ENCODE measurements around the gene MAB21L1.

The MAB21L1 gene

DNA sequence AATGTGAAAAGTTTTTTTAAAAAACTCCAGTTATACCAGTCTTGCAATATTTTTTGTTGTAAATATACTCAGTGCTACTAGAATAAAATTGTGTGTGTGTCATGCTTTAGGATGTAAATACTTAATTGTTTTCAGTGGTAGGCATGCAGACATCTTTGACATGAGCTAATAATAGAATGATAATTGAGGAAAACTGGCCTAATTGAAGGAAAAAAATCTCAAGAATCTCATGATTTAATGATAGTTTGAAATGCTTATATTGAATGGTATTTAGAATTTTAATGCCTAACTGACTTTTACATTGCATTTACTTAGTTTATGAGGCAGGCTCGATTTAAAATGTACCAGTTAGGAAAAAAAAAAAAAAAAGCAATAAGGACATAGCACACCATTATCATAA is 3.2 kb upstream of the MAB21L1 start:
- DNase-seq (ENCODE audit: low read depth), result no peak

DNA sequence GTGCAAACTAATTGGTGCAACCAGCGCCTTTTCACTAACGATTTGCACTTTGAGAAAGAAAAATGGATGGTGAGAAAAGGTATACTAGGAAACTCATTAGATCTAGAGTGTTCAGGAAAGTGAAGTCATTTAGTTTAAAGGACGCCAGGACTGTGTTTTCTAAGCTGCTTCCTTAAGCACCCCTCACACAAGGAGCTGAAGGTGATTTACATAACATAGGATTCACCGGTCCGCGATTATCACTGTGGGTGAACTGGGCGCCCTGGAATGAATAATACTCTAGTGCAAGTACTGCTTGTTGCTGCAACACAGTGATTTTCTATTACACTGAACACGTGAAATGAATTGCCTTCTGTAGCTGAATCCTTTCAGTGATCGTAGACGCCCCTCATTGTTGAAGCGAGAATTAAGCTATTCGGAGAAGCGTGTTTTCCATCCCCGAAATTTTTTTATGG is 2.6 kb upstream of the MAB21L1 start:
- DNase-seq (ENCODE audit: low read depth), result no peak

DNA sequence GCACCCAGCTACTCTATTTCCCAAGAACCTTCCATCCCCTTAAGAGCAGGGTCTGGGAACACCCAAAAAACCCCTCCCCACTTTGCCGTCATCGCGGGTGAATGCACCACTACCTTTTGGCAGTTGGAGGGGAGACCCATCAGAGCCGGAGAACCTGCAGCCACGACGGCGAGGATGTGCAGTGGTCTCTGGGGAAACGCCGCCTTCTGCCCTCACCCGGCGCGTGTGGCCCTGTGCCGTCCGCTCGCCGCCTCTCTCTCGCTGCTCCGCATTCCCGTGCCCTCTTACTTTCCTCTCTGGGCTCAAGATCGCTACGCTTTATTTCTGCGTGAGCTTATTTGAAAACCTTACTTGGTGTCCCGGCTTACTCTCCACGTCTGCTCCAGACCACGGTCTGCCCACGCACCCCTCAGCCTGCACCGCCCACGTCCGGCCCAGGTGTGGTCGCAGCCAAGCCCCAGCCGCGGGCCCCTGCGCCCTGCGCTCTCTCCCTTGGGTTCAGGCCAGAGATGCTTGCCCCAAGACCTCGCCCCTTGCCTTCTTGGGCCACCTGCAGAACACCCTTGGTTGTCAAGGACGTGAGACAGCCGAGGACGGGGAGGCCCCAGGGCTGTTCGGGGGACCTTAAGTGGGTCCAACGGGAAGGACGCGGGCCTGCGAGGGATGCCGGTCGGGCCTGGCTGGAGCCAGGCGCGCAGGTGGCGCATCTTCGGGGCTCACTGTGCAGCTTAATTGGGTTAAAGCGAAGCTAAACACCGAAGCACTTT is 2.0 kb upstream of the MAB21L1 start:
- no peak for DNase-seq (ENCODE audit: low read depth)

DNA sequence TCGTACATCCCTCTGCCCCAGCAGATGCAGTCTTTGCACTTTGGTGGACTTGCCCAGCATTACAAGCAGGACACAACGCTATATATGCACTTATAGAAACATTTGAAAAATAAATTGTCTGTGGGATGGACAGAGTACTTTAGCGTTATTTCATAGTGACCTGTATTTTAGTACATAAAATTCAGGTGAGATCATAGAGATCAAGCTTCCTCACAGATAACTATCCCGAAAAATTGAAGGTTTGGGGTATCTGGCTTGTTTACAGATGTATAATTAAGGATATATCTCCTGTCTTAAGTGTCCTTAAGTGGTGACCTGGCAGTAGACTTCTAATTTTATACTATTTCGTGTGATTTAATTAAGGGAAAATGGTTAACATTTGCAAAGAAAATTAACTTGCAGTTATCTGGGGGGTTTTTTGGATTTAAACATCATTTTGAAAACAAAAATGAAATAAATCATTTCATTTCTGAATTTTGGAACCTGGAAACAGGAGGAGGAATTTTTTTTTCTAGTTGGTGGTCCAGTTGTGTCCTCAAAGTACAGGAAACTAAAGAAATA is 977 bp upstream of the MAB21L1 start:
- DNase-seq (ENCODE audit: low read depth), result no peak

DNA sequence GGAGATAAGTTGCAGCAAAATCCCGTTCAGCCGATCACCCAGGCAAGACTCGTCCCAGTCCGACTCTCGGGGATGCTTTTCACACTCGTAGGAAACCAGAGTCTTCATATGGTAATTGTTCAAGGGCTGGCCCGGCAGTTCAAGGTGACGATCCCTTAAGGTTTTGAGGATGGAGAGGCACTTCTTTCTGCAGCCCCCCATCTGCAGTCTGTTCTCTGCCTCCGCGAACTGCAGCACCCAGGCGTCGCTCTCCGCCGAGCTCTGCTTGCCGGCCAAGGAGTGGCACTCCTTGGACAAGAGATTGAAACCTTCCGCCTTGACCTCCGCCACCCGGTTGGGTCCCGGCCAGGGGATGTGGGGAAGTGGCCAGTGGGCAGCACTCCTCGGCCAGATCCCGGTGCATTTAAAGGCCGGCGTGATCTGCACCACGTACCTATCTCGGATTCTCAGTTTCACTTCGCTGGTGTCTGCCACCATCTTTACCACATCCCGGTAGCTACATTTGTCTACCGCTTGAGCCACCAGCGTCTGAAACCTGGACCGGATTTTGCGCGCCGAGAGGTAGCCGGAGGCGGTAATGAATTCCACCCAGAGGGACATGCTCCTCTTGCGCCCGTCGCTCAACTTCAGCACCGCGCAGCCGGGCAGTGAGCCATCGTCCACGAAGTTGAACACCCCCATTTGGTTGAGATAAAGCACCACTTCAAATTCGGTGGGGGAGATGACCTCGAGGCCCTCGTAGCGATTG is 1.1 kb downstream of the MAB21L1 start:
- no peak for DNase-seq (ENCODE audit: low read depth)

DNA sequence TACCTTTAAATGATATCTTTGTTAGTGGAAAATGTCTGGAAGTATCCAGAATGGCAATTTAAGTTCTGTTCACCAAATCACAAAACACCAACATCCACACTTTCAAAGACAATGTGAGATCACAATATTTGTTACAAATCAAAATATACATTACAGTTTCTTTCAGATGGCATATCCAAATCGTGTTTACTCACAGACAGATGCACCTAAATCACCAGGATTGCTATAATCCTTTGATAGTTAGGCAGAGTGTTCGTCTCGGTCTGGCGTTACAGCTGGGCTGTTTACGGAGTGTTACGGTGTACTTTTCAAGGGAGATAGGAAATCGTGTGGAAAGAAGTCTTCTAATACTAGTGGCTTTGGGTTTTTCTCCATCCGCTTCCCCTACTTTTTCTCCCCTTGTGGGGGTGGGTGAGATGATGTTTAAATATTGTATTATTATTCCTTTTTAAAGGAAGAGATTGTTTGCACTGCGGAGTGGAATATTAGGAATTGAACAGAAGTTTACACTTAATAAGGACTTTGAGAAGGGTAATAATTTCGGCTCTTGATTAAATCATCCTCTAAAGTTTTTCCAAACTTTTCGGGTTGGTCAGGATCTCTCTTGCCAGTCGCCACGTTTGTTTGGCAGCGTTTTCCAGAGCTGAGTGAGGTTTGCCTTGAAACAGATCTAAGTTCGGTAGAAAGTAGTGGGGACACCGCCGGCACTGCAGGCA is 1.8 kb downstream of the MAB21L1 start:
- no peak for DNase-seq (ENCODE audit: low read depth)

DNA sequence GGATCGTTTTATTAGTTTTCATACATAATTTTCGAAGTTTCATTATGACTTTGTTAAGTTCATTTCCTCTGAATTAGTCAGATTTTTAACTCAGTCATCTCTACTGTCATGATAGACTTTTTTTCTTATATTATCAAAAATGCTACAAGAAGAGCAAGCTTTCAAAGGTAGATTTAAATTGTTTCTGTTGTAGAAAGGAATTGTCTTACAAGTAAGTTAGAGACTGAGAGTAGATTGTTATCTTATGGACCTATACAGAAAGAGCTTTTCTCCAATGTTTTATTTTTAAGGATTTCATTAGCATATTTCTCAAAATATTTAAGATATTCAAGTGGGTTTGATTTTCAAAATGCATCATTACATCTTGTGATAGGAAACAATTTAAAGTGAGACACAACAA is 2.7 kb downstream of the MAB21L1 start:
- DNase-seq (ENCODE audit: low read depth), result no peak

DNA sequence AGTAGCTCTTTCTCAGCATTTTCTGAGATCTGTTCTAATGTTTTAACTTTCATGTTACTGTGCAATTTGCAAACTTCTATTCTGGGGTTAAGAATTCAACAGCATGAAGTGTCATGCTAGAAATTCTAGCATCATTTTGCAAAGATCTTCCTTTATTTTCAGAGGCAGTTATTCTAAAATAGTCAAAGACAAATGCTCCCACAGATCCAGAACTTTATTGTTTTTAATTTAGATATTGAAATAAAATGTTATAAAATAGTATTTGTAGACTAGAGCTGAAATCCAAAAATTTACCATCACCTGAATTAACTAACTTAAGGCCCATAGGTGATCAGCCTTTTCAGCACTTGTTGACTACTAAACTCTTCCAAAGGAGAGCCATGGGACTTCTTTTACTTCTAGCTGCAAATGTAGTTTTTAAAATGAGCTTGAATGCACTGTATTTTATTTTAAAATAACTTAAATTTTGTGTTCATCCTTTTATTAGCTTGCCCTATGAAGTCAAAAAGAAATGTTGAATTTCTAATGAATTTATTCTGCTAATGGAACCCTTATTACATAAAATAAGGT is 3.2 kb downstream of the MAB21L1 start:
- DNase-seq (ENCODE audit: low read depth), result no peak

DNA sequence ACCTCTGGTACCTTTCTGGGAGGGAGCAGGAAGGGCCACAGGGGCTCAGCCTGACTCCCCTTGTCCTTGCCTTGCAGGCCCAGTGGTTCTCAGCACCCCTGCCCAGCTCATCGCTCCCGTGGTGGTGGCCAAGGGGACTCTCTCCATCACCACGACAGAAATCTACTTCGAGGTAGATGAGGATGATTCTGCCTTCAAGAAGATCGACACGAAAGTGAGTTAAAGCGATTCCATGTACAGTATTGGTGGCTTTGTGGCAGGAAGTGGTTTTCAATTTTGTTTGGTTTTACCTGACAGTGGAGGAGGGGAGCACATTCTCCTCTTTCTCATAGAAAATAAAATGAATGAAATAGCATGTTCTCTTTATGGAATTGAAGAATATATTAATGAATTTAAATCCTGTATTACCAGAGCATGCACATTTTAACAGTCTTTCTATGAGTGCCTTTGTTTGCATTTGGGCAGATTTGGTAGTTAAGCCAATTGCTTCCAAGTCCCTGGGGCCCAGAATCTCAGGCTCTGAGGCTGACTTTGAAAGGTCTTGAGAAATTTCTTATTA is 4.1 kb downstream of the MAB21L1 start:
- DNase-seq (ENCODE audit: low read depth), result no peak

DNA sequence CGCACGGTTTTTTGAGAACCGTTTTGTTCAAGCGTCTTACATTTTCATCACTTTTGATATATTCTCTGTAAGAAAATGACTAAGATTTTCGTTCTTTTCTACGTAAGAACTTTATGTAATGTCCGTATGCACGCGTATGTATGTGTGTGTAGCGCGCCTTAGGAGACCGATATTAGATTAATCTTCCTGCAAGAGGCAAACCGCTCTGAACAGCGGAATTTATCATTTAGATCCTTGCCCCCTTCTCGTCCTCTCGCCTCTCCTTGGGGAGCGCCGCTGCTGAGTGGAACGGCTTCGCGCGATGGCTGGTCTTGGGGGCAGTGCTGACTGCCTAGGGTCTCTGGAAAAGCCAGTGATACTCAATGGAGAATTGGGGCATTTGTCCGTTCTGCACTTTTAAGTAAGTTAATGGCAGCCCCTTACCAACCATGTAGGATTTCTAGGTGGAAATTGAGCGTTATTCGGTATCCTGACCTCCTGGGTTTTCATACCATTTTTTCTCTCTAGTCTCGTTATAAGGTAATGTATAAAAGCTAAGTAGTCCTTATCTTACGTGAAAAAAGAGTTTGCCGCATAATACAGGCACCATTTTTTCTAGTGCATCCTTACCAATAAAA is 4.7 kb downstream of the MAB21L1 start:
- DNase-seq (ENCODE audit: low read depth), result no peak

DNA sequence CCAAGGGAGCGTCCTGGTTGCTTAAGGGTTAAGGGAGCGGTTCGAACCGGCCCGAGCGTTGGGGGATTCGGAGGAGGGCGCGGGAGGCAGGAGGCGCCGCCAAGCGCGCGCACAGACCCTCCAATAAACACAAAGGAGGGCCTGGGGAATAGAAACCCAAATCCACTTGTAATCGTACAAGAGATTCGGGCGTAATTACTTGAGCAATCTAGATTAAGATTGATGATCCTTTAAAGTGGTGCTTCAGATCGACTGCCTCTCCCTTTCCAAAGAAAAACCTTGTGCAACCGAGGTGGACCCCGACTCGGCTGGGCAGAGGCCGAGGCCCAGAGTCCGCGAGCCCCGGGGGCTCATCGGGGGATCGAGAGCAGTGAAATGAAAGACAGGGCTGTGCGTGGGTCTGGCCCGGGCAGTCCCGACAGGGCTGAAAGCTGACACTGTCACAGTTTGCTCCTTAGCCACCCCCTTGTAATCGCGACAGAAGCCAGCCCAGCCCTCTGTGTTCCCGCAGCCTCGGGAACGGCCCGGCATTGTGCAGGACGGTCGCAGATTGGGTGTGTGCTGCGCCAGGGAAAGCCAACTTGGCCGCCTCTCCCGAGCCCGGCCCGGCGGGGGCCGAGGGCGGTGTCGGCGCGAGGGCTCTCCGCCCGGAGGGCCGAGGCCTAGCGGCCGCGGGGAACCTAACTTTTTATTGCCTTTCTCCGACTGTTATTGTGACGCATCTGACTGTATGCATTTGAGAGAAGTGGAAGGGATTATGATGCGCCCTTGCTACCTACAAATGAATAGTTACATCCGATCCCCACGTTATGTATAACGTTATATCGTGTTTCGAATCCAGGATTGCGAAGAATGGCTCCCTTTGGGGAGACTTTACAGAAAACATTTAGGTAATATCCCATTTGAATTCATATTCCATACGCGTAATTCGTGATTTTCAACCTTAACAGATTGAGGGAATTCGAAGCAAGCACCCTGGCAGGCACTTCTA is 5.5 kb downstream of the MAB21L1 start:
- DNase-seq (ENCODE audit: low read depth), result no peak

DNA sequence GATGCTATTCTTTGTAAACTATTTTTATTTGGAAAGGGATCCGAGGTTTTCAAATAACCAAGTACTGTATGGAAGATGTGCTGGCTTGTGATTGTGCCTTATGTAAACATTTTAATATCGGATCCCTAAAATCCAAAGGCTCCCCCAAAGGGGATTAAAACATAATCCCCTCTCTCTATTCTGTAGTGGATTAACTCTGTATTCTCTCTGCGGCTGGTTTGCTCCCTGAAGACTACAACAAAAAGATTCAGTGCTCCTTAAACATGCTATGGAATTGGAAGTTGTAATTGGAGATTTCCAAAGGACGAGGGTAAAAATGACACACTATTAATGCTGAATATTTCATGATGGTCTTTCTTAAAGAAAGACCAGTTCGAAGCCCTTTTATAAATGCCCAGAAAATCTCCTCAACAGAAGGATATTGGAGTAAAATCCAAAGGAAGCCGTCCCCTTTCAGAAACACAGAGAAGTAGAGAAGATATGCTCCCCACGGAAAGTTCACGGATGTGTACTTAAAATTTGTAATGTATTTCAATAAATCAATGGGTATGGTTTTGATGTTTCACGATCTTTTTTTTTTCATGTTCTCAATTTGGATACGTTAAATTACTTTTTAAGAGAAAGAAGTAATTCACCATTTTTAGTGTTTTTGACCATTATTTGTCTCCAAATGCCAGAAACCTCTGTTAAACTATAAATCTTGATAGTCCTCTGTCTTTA is 6.5 kb downstream of the MAB21L1 start:
- no peak for DNase-seq (ENCODE audit: low read depth)

DNA sequence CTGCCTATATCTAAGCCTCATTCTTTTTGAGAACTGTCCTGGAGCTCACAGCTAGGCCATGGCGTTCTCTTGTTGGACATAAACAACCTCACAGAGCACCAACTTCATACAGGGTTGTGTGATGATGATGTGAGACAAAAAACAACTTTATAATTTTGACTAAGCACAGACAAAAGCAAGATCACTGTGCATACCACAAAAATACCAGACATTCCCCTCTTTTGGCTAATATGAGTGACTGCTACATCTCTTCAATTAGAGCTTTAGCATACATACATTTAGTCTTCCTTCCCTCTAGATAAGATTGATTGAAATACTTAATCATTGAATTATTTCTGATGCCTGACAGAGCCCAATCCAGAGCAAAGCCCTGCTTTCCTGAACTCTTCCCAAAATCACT is 8.3 kb downstream of the MAB21L1 start:
- DNase-seq (ENCODE audit: low read depth), result no peak

DNA sequence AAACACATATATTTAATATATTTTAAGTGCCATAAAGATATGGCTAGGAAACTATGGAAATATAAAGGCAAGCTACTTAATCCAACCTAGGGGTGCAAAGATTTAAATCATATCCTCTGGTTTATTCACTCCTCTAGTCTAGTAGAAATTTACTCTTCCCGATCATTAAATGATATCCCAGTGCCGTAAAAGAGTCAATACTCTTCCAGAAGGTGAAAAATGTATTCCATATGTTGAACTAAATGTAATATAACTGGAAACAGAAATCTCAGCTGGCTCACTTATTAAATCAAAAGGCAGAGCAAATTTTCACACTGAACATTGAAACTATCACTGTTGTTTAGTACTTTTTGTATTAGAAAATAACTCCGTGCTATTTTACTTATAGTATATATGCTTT is 11.1 kb downstream of the MAB21L1 start:
- DNase-seq (ENCODE audit: low read depth), result no peak

DNA sequence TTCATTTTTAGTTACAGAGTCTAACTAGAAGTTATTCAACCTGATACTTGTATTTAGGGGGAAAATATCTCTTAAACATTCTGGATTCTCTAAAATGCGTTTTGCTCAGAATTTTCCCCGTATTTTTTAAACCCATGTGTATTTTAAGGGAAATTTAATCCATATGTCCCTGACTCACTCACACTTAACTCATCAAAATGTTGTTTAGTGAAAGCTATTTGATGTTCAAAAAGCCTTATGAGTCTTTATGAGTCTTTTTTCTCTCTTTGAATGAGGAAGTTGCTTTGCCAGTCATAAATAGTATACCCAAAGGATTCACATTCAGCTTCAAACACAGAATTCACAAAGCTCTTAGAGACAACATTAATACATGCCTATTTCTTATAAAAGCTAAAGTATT is 16.4 kb downstream of the MAB21L1 start:
- no peak for DNase-seq (ENCODE audit: low read depth)

DNA sequence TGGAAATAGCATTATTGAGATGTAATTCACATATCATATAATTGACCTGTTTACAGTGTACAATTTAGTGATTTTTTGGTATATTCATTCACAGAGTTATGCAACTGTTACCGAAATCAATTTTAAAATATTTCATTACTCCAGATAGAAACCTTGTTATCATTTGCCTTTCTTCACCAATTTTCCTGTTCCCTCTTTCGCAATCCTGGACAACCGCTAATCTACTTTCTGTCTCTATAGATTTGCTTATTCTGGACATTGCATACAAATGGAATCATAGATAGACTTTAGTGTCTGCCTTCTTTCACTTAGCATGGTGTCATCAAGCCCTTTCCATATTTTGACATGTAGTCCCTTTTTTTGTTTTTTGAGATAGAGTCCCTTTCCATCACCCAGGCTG is 19.2 kb downstream of the MAB21L1 start:
- DNase-seq (ENCODE audit: low read depth), result no peak

DNA sequence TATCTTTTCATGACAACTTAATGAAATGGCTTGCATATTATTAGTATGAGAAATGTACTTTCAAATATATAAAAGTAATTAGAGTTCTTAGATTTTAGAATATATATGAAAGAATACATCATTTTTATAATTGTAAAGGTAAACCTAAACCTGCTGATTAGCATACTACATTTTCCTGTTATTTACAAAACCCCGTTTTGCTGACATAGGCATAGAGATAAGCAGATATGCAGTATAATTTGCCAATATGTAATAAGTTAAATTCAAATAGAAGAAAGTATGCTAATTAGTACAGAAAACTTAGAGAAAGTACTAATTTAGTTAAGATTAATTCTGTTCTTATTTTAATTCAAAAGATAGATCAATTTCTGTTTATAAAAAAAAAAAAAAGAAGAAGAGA is 21.5 kb downstream of the MAB21L1 start:
- no peak for DNase-seq (ENCODE audit: low read depth)

DNA sequence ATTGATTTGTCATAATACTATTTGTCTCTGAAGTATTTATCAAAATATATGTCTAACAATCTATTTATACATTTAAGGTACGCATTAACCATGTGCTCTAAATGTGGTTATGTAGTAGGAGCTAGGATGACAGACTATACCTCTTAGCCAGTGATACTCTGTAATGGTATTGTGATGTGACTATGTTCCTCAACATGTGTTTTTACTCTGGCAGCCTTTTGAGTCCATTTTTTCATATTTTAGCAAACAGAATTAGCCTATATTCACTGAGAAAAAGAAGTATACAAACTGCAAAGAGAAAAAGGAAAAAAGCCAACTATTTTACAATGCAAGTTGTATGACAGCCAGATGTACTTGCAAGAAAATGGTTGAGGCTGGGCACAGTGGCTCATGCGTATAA is 26.7 kb downstream of the MAB21L1 start:
- DNase-seq (ENCODE audit: low read depth), result no peak

DNA sequence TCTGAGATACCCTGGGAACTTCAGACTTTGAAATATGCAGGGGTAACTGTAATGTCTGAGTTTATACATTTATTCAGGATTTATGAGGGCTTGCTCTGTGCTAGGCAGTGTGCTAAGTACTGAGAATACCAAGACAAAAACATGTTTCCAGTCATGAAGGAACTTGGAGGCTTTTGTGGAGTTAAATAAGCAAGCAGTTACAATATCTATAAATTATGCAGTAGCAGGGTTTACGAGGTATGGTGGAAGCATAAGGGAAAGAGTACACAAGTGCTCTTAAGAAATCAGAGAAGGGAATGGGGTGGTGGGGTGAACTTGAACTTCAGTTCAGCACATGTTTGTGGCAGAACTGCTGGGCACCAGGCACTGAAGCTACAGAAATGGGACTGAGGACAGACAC is 28.0 kb downstream of the MAB21L1 start:
- no peak for DNase-seq (ENCODE audit: low read depth)

Measured in stimulated activated CD8-positive, alpha-beta memory T cell treated with anti-CD3 and anti-CD28 coated beads, Interleukin-12 subunit alpha, Interleukin-12 subunit beta, amount 100 ng/mL, for 1 hour (primary cell).